ENCODE measurements around the gene HAAO.

DNA sequence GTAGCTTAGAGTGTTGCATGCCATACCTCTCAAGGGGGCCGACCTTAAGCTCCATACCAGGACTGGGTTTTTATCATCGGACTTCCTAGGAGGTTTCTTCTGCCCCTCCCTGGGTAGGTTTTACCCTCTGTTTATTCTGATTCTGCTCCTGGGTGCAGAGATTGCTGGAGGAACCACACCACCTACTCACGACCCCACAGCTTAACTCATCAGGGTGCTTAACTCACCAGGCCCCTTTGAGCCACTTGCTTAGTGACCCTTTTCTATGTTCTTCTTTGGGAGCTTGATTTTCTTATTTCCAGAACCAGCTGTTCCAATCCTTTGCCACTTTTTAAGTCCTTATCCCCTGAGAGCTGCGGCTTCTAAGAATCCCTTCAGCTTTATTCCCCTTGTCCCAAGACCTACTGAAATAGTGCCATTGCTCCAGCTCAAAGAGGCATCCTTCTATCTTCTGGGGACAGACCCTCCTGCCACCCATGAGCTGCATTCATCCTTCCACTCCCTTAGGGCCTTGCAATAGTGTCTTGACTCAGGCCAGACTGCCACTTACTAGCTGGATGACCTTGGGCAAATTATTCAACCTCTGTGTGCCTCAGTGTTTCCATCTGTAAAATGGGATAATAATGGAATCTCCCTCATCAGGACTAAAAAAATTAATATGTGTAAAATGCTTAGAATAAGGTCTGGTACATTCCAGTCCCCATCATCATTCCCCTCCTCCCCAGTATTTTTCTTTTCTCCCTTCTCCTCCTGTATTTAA, 34.2 kb downstream of the HAAO start:
- no peak for TF ChIP-seq POLR2AphosphoS5 (IDR thresholded peaks at IDR 0.05; ENCODE audit: low read depth, low read length)
- TF ChIP-seq TAF1 (IDR thresholded peaks at IDR 0.05; ENCODE audit: borderline replicate concordance, low read depth, low read length), result no peak

Measured in GM12892 (cell line).